Sigmoid colon (tissue), 7 donors: ENCODE results near the gene BTN1A1. TPM values are rescaled to one million over a fixed set of nuclear protein-coding genes. Genes with fewer than 3 reads are reported as not detected.

Source experiments
- DNase-seq: peaks from one replicate; pipeline ENCODE4 v3.0.0-alpha.2; 2019
- H3K27ac ChIP-seq, 4 donors: fragments of 200-600 bp; sonication (generic); one replicate each; pipeline ENCODE4 v1.5.1; 2016 to 2019; ENCODE audit warnings: mild to moderate bottlenecking in 1 of 4
- H3K27me3 ChIP-seq, 3 donors: fragments of 200-600 bp; sonication (generic); one replicate each; pipeline ENCODE4 v1.5.1; 2019; ENCODE audit warnings: mild to moderate bottlenecking in 1 of 3
- H3K36me3 ChIP-seq, 4 donors: fragments of 200-600 bp; sonication (generic); one replicate each; pipeline ENCODE4 v1.5.1; 2016 to 2019
- H3K4me1 ChIP-seq, 4 donors: fragments of 200-600 bp; sonication (generic); one replicate each; pipeline ENCODE4 v1.5.1; 2017 to 2019
- H3K4me3 ChIP-seq, 4 donors: fragments of 200-600 bp; sonication (generic); one replicate each; pipeline ENCODE4 v1.5.1; 2017 to 2019; ENCODE audit warnings: mild to moderate bottlenecking in 2 of 4, moderate library complexity in 1 of 4
- H3K9me3 ChIP-seq, 4 donors: fragments of 200-600 bp in 3 of 4; sonication (generic) in 3 of 4; one replicate each; pipeline versions ENCODE4 v1.5.1 to v1.6.1; 2013 to 2019
- CTCF ChIP-seq, 4 experiments: fragments of 450-650 bp in 3 of 4; fragments of 200-600 bp in 1 of 4; IDR thresholded peaks; one replicate each; pipeline ENCODE4 v1.5.1; 2016 to 2019; ENCODE audit warnings: antibody characterized with exemption in 4 of 4, mild to moderate bottlenecking in 3 of 4, moderate library complexity in 2 of 4
- EP300 ChIP-seq, 4 donors: sonication (generic); formaldehyde crosslinking; IDR thresholded peaks; one replicate each; pipeline ENCODE4 v1.6.1; 2017; ENCODE audit warnings: antibody characterized with exemption in 4 of 4
- POLR2A ChIP-seq, 2 donors: fragments of 450-650 bp; IDR thresholded peaks; one replicate each; pipeline ENCODE4 v1.6.1; 2016; ENCODE audit warnings: antibody characterized with exemption in 2 of 2, mild to moderate bottlenecking in 2 of 2, moderate library complexity in 2 of 2
- POLR2AphosphoS5 ChIP-seq, 4 donors: sonication (generic); formaldehyde crosslinking; IDR thresholded peaks; one replicate each; pipeline ENCODE4 v1.6.1; 2017; ENCODE audit warnings: antibody characterized with exemption in 4 of 4
- WGBS, 2 donors: extraction: QIAGEN DNeasy Blood & Tissue Kit; methylation state at CpG; one replicate each; pipeline ENCODE4 v1.1.7; 2013; 5-methylcytosine and 5-hydroxymethylcytosine counted together
- intact Hi-C: fragments of 100-400 bp; cut with DNase I; formaldehyde crosslinking; loops from one replicate; pipeline ENCODE4 v1.15.1; 2023
- polyA plus RNA-seq, 3 donors: library from polyadenylated mRNA; stranded (reverse); fragments of 200-250 nt; gene quantifications; one replicate each; pipeline ENCODE4 v1.2.3, GENCODE V29; 2013
- total RNA-seq, 4 donors: library from RNA; depleted of rRNA; stranded (reverse); fragments of >200 nt; gene quantifications; one replicate each; pipeline ENCODE4 v1.1.0, GENCODE V29; 2016
- donor health status: healthy with polysubstance abuse.
- donor health status: Bipolar disorder and iron deficiency.
- donor health status: healthy.

Gene BTN1A1
- total and polyA plus RNA-seq, 7 donors: 0.20 to 0.28 TPM; not detected in 5

- peaks cover 0 to 6% (median 0%) of the 10 kb centered on the region in 4 donors for H3K9me3 ChIP-seq
- no peak for TF ChIP-seq POLR2A (IDR thresholded peaks at IDR 0.05)
- H3K4me3 ChIP-seq: no peak overlapping the region
- WGBS, 2 donors: 92% methylated on average over 5 of the region's 5 CpGs
- no peaks in the 10 kb centered on the region for H3K36me3 ChIP-seq
- no peaks in the 10 kb centered on the region for H3K4me1 ChIP-seq
- H3K27me3 ChIP-seq: no peaks in the 10 kb centered on the region
- intact Hi-C loops: no loop called here
- DNase-seq: no peak
- H3K27ac ChIP-seq: no peak overlapping the region
Measured at GRCh38 chr6:26486358-26486757, 13.7 kb upstream of the BTN1A1 start.

- intact Hi-C loops: no loop called here
- Histone ChIP-seq H3K27ac (no peak overlapping the region), H3K27me3 (no peaks in the 10 kb centered on the region), H3K4me3 (no peak overlapping the region), H3K9me3 (peaks cover 0 to 6% (median 0%) of the 10 kb centered on the region in 4 donors), H3K36me3 (no peaks in the 10 kb centered on the region), H3K4me1 (no peaks in the 10 kb centered on the region)
- WGBS, 2 donors: 95 to 96% methylated on average over 1 of the region's 1 CpG
- no peak for DNase-seq
- TF ChIP-seq CTCF (IDR thresholded peaks at IDR 0.05): no peak
- no peak for TF ChIP-seq EP300 (IDR thresholded peaks at IDR 0.05)
- TF ChIP-seq POLR2AphosphoS5 (IDR thresholded peaks at IDR 0.05): no peak
- TF ChIP-seq POLR2A (IDR thresholded peaks at IDR 0.05): no peak
Measured at GRCh38 chr6:26487466-26487865, 12.6 kb upstream of the BTN1A1 start.

DNA sequence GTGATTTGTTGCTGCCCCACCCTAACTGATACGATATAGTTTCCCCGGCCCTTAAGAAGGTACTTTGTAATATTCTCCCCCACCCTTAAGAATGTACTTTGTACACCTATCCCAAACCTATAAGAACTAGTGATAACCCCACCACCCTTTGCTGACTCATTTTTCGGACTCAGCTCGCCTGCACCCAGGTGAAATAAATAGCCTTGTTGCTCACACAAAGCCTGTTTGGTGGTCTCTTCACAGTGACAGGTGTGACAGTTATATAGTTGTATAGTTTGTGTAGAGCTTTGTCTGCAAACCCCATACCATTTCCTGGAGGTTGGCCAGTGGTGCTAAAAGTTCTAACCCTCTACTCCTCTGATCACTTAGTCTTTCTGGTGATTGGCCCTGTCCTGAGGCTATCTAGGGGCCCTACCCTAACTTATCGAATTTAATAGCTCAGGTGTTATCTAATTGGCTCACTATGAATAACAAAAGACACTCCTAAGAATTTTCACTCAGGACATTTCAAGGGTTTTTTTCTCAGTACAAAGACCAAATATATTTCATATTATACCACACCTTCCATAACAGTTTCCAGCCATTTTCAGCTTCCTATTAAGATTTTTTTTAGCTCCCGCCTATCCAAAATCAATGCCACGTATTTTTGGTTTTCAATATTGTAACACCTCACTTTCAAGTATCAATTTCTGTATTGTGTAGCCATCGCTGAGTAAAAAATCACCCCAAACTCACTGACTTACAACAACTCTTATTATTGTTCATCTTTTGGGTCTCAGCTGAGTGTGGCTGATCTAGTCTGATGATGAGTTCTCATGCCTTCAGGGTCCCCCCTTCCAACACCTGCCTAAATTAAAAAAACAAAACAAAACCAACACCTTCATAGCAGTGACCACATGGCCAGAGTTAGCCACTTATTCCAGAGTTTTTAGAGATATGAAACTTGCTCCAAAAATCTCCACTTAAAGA, 9.8 kb upstream of the BTN1A1 start:
- Histone ChIP-seq H3K36me3 (no peaks in the 10 kb centered on the region), H3K4me3 (no peak overlapping the region), H3K27ac (no peak overlapping the region), H3K4me1 (no peaks in the 10 kb centered on the region), H3K27me3 (no peaks in the 10 kb centered on the region), H3K9me3 (peaks cover 0 to 6% (median 0%) of the 10 kb centered on the region in 4 donors)
- 49 to 75% methylated on average over 8 of the region's 8 CpGs for WGBS, 2 donors
- TF ChIP-seq POLR2AphosphoS5 (IDR thresholded peaks at IDR 0.05) (no peak), CTCF (IDR thresholded peaks at IDR 0.05) (no peak), POLR2A (IDR thresholded peaks at IDR 0.05) (no peak), EP300 (IDR thresholded peaks at IDR 0.05) (no peak)
- no peak for DNase-seq
- intact Hi-C loops: no loop called here

GRCh38 chr6:26491604-26492003, 8.5 kb upstream of the BTN1A1 start:
- WGBS, 2 donors: 89 to 91% methylated on average over 5 of the region's 5 CpGs
- H3K9me3 ChIP-seq: peaks cover 0 to 6% (median 0%) of the 10 kb centered on the region in 4 donors
- H3K27ac ChIP-seq: no peak overlapping the region
- TF ChIP-seq POLR2A (IDR thresholded peaks at IDR 0.05) (no peak), POLR2AphosphoS5 (IDR thresholded peaks at IDR 0.05) (no peak), EP300 (IDR thresholded peaks at IDR 0.05) (no peak)
- no peaks in the 10 kb centered on the region for H3K27me3 ChIP-seq
- no peaks in the 10 kb centered on the region for H3K36me3 ChIP-seq
- intact Hi-C loops: no loop called here
- no peak overlapping the region for H3K4me3 ChIP-seq
- no peak for DNase-seq
- H3K4me1 ChIP-seq: no peaks in the 10 kb centered on the region

- no peak for DNase-seq
- Histone ChIP-seq H3K4me1 (no peaks in the 10 kb centered on the region), H3K27ac (no peak overlapping the region), H3K9me3 (no peaks in the 10 kb centered on the region), H3K36me3 (no peaks in the 10 kb centered on the region), H3K4me3 (no peak overlapping the region), H3K27me3 (no peaks in the 10 kb centered on the region)
- intact Hi-C loops: no loop called here
- TF ChIP-seq POLR2A (IDR thresholded peaks at IDR 0.05) (no peak), POLR2AphosphoS5 (IDR thresholded peaks at IDR 0.05) (no peak), CTCF (IDR thresholded peaks at IDR 0.05) (no peak), EP300 (IDR thresholded peaks at IDR 0.05) (no peak)
- 88 to 89% methylated on average over 2 of the region's 2 CpGs for WGBS, 2 donors
Measured at GRCh38 chr6:26493258-26493657, 6.8 kb upstream of the BTN1A1 start.
